GM23338 (cell line): ENCODE results near the gene RXYLT1. TPM values are rescaled to one million over a fixed set of nuclear protein-coding genes. Genes with fewer than 3 reads are reported as not detected.

Source experiments
- ATAC-seq: fragments of 200-7000 bp; cut with Tn5 transposase; 3 replicates; pipeline ENCODE4 v1.9.1; 2020
- DNase-seq: peaks from one replicate; pipeline ENCODE4 v3.0.0-alpha.2; 2015; ENCODE audit warnings: low spot score
- H2AFZ ChIP-seq: fragments of 200-600 bp; sonication (generic); 2 replicates; pipeline ENCODE4 v1.8.0; 2016; ENCODE audit warnings: antibody characterized with exemption, mild to moderate bottlenecking, moderate library complexity
- H3F3A ChIP-seq: fragments of 200-600 bp; sonication (generic); replicated peaks from 2 replicates; pipeline ENCODE4 v1.8.0; 2017; ENCODE audit warnings: antibody characterized with exemption, mixed run types, low read depth
- H3K27ac ChIP-seq: fragments of 200-600 bp; sonication (generic); 2 replicates; pipeline ENCODE4 v1.6.1; 2016; ENCODE audit warnings: low read depth
- H3K27me3 ChIP-seq: fragments of 200-600 bp; sonication (generic); 2 replicates; pipeline ENCODE4 v1.8.0; 2016; ENCODE audit warnings: mild to moderate bottlenecking, mixed run types, moderate library complexity; ENCODE audit not compliant: insufficient read depth
- H3K36me3 ChIP-seq: fragments of 200-600 bp; sonication (generic); 2 replicates; pipeline ENCODE4 v1.8.0; 2016; ENCODE audit warnings: mild to moderate bottlenecking; ENCODE audit not compliant: insufficient read depth
- H3K4me1 ChIP-seq: fragments of 200-600 bp; sonication (generic); 2 replicates; pipeline ENCODE4 v1.8.0; 2016; ENCODE audit warnings: mild to moderate bottlenecking, moderate library complexity; ENCODE audit not compliant: insufficient read depth
- H3K4me2 ChIP-seq: fragments of 200-600 bp; sonication (generic); 2 replicates; pipeline ENCODE4 v1.7.1; 2017; ENCODE audit warnings: mixed run types
- H3K4me3 ChIP-seq: fragments of 200-600 bp; sonication (generic); 2 replicates; pipeline ENCODE4 v1.6.1; 2016; ENCODE audit warnings: mixed run types
- H3K79me2 ChIP-seq: fragments of 200-600 bp; sonication (generic); replicated peaks from 2 replicates; pipeline ENCODE4 v1.8.0; 2017; ENCODE audit warnings: mild to moderate bottlenecking; ENCODE audit not compliant: insufficient read depth
- H3K9me2 ChIP-seq: fragments of 200-600 bp; sonication (generic); 2 replicates; pipeline ENCODE4 v1.8.0; 2017; ENCODE audit not compliant: insufficient read depth
- H4K20me1 ChIP-seq: fragments of 200-600 bp; sonication (generic); replicated peaks from 2 replicates; pipeline ENCODE4 v1.8.0; 2017; ENCODE audit warnings: mild to moderate bottlenecking; ENCODE audit not compliant: insufficient read depth
- H3K27ac Mint-ChIP-seq: 2 replicates; pipeline ENCODE4 v1.8.0; 2020; ENCODE audit warnings: inconsistent platforms, mild to moderate bottlenecking, moderate library complexity, mixed read lengths
- H3K27me3 Mint-ChIP-seq: 3 replicates; pipeline ENCODE4 v1.8.0; 2022; ENCODE audit warnings: low read depth, mild to moderate bottlenecking, moderate library complexity, mixed read lengths, inconsistent platforms; ENCODE audit not compliant: insufficient read depth, poor library complexity
- H3K36me3 Mint-ChIP-seq: 3 replicates; pipeline ENCODE4 v1.8.0; 2021; ENCODE audit warnings: low read depth, mild to moderate bottlenecking, inconsistent platforms, moderate library complexity, mixed read lengths
- H3K4me1 Mint-ChIP-seq: 3 replicates; pipeline ENCODE4 v1.8.0; 2020; ENCODE audit warnings: mild to moderate bottlenecking, inconsistent platforms, mixed read lengths
- H3K4me3 Mint-ChIP-seq: 3 replicates; pipeline ENCODE4 v1.8.0; 2021; ENCODE audit warnings: moderate library complexity, mild to moderate bottlenecking, inconsistent platforms, mixed read lengths
- H3K9me3 Mint-ChIP-seq: 3 replicates; pipeline ENCODE4 v1.8.0; 2020; ENCODE audit warnings: moderate library complexity, mild to moderate bottlenecking, inconsistent platforms, mixed read lengths
- CREB1 ChIP-seq: fragments of 250-450 bp; sonication (Bioruptor Pico); IDR thresholded peaks from 2 replicates; pipeline ENCODE4 v1.5.0; 2020; ENCODE audit warnings: low read depth, mild to moderate bottlenecking, moderate library complexity
- REST ChIP-seq: IDR thresholded peaks from one replicate; pipeline ENCODE4 v1.6.1; 2018; ENCODE audit warnings: antibody characterized with exemption; ENCODE audit not compliant: unreplicated experiment
- STAT1 ChIP-seq: IDR thresholded peaks from one replicate; pipeline ENCODE4 v1.6.1; 2016; ENCODE audit warnings: antibody characterized with exemption; ENCODE audit not compliant: unreplicated experiment
- ZNF114 ChIP-seq: fragments of 250-450 bp; sonication (Bioruptor Pico); IDR thresholded peaks from 2 replicates; pipeline ENCODE4 v1.5.0; 2020; ENCODE audit warnings: mild to moderate bottlenecking, moderate library complexity
- ZNF331 ChIP-seq: fragments of 250-450 bp; sonication (Bioruptor Pico); IDR thresholded peaks from 2 replicates; pipeline ENCODE4 v1.5.0; 2020; ENCODE audit warnings: low read depth, mild to moderate bottlenecking, moderate library complexity
- polyA plus RNA-seq: library from polyadenylated mRNA; unstranded; fragments of >200 nt; fragmentation: Nextera tagmentation; extraction: Ambion mirVana; gene quantifications from 2 replicates; pipeline ENCODE4 v1.2.1, GENCODE V29; 2016
- small RNA-seq: library from RNA; depleted of rRNA; stranded (forward); fragments of <200 nt; gene quantifications from one replicate; pipeline ENCODE3, GENCODE V24; 2014; ENCODE audit warnings: low replicate concordance
- total RNA-seq: library from RNA; depleted of rRNA; stranded (reverse); fragments of >200 nt; shearing (Covaris generic); gene quantifications from 2 replicates; pipeline ENCODE4 v1.2.3, GENCODE V29; 2014; rRNA removed

Gene RXYLT1
- total and polyA plus RNA-seq, 2 experiments from 2014 or later = 10.1 to 11.1 TPM

- TF ChIP-seq ZNF331 (CRISPR knock-in tag) = no peak
- no peak for TF ChIP-seq CREB1 (CRISPR knock-in tag)
- no peak for TF ChIP-seq STAT1
- no peak for TF ChIP-seq ZNF114 (CRISPR knock-in tag)
- no peak for TF ChIP-seq REST
These were observed 75.6 kb downstream of the RXYLT1 start (continued) for GRCh38 chr12:63855299-63855698.

- no peaks in the 10 kb centered on the region for H4K20me1 ChIP-seq
- Mint-ChIP-seq H3K9me3 (no peaks in the 10 kb centered on the region), H3K27me3 (peaks cover 4% of the 10 kb centered on the region), H3K36me3 (no peaks in the 10 kb centered on the region), H3K27ac (no peak overlapping the region), H3K4me3 (no peak overlapping the region), H3K4me1 (peaks cover 9% of the 10 kb centered on the region; the same call in 2 of the 3 replicates)
- peaks cover 12% of the 10 kb centered on the region; the same call in 1 of the 2 replicates for H3K79me2 ChIP-seq
- peaks cover 13% of the 10 kb centered on the region for H3K4me1 ChIP-seq
- no peaks in the 10 kb centered on the region for H3K9me2 ChIP-seq
- no peak overlapping the region for H3K4me3 ChIP-seq
- H2AFZ ChIP-seq = no peak overlapping the region
- TF ChIP-seq STAT1 = no peak
- TF ChIP-seq CREB1 (CRISPR knock-in tag) = no peak
- no peak for TF ChIP-seq REST
- no peak for TF ChIP-seq ZNF331 (CRISPR knock-in tag)
- no peak for TF ChIP-seq ZNF114 (CRISPR knock-in tag)
- H3F3A ChIP-seq = no peaks in the 10 kb centered on the region
- H3K27me3 ChIP-seq = no peaks in the 10 kb centered on the region
- no peak overlapping the region for H3K4me2 ChIP-seq
- DNase-seq (no peak), ATAC-seq (no peak)
- no peaks in the 10 kb centered on the region for H3K36me3 ChIP-seq
- no peak overlapping the region for H3K27ac ChIP-seq
These were observed 78.3 kb downstream of the RXYLT1 start for GRCh38 chr12:63857771-63858670.

Small RNAs within 50 kb of the gene (small RNA-seq; reads per million reads assigned to genes)
- not detected for gene AC084357.1

Other genes with a start within 250 kb of the RXYLT1 start
- 8.0 and 10.8 TPM in 2 replicates for gene DPY19L2, start 111.4 kb upstream of the RXYLT1 start, total RNA-seq
- gene DPY19L2, start 111.4 kb upstream of the RXYLT1 start, polyA plus RNA-seq = 3.0 and 4.3 TPM in 2 replicates
- gene SRGAP1, start 64.8 kb downstream of the RXYLT1 start, total RNA-seq = 5.6 and 6.1 TPM in 2 replicates
- gene SRGAP1, start 64.8 kb downstream of the RXYLT1 start, polyA plus RNA-seq = 8.1 and 8.3 TPM in 2 replicates